HG03432 (cell line): ENCODE data around the gene ATOSA.

Experiments used
- ATAC-seq: cut with Tn5 transposase; IDR thresholded peaks from one replicate; pipeline ENCODE4 v1.9.1; 2021; ENCODE audit warnings: mild to moderate bottlenecking, moderate library complexity; ENCODE audit not compliant: unreplicated experiment

ATOSA gene

DNA sequence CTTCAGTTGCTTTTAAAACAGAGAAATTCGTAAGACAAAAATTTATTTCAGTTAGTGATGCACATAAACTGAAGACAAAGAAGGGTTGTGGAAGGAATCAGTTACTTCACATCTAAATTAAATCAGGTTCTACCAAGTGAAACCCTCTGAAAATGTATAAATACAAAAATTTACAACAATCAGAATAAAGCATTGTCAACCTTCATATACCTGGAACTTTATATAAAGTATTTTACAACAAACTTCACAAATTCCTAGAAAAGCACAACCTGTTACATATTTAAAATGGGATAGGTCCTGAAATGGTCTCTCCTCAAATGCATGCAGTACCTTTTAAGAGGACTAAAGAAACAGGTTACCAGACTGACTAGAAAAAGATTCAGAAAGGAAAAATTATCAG lies 26.9 kb downstream of the ATOSA start:
- peak; percentile 14 for ATAC-seq

DNA sequence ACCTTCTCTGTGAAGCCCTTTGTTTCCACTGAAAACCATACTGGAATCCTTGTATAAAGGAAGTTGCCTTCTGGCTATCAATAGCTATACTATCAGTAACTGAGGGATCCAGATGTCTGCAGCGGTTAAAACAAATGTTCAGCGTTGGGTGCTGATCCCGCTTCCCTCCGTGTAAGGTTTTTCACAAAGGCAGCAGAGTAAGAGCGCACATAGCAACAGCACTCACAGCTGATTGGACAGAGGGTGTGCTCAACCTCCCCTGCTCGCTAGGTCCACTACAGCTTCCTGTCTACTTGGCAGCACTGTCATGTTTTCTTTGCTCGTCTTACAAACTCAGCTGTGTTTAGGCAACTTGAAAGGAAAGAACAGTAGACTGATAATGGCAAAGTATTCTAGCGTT lies 27.3 kb downstream of the ATOSA start:
- peak; percentile 98 for ATAC-seq

DNA sequence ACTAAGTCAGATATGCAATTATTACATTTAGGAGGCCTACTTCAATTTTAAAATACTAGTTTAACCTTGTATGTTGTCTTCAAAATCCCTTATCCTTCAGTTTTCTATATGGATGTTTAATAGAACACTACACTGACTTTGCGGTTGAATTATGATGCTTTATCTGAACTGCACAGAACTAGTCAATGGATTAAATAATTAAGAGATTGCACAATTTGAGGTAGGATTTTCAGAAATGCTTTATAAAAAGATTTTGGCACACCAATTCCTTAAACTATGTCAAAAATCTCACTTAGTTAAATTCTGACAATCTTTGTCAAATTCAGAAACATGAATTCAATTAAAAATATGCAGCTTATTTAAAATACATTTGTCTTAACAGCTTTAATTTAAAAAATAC lies 28.1 kb downstream of the ATOSA start:
- ATAC-seq, result no peak

DNA sequence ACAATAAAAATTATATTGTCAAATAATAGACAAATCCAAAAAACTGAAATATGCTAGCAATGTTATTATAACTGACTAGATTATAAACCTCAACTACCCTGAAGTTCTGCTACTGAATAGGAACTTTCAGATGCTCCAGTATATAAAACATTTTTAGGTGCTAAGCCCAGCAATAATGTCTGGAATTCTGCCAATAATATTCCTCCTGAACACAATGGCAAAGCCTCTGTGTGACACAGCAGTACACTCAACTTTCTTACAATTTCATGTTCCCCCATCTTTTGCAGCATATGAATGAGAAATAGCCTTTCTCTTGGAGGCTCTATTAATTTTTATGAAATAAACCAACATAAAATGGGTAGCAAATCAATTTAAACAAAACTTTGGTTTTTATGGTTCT lies 29.5 kb downstream of the ATOSA start:
- no peak for ATAC-seq

DNA sequence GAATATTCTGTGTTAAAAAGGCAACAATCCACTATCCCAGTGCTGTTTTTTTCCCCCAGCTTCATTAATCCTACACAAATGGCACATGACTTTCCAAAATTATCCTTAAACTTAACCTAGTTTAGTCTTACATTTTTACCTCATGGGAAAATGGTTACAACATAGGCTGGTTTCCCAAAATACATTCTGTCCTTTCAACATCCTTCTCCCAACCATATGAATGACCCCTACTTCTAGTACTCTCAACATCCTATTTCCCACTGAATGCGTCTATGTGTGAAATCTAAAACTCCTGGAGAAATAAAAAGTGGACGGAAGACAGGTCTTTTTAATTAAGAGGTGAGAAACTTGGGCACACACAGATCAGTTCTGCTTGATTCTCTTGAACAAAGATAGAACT lies 33.3 kb downstream of the ATOSA start:
- ATAC-seq, result no peak

DNA sequence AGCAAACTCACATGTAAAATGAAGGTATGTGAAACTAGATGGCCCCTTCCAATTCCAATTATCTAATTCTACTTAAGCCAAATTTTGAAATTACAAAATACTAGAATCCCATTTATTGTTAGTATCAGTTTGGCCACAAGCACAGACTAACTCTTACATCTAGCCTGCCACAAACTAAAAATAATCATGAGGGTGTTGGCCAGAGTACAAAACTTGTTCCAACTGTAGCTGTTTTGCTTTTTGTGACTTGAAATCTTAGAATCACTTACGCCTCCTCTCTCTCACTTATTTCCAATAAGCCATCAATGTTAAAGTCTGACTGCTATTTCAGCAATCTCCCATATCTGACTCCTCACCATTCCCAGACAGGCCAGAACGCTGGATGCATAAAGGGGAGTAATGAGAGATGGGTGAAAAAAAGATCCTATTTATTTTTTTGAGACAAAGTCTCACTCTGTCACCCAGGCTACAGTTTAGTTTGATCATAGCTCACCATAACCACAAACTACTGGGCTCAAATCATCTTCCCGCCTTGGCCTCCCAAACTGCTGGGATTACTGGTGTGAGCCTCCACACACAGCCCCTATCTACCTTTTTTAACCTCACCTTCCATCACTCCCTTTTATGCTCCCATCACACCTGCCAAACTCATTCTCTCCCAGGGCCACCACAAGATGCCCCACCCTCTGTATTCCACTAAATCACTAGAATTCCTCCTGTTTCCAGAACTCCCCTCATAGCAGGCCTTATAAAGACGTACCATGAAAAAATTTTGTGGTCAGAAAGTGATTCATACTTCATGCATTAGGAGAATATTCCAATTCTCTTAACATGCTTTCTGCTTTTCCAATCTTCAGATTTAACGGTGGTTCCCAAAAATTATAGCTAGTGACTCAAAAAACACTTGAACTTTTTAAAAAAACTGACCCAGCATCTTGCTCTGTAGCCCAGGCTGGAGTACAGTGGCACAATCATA lies 36.5 kb downstream of the ATOSA start:
- ATAC-seq, result no peak

DNA sequence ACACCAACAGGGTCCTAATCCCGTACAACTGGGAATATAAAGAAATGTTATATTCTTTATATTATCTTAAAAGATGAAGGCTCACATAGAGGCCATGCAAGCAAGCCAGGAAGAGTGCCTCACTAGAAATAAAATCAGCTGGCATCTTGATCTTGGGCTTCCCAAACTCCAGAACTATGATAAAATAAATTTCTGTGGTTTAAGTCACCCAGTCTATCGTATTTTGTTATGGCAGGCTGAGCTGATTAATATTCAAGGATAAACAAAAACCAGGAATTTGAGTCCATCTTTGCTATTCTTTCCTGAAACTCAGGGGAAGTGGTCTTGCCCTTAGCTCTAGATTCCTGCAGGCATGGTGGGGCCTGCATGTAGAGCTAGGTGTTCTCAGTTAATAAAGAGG lies 42.7 kb downstream of the ATOSA start:
- no peak for ATAC-seq

DNA sequence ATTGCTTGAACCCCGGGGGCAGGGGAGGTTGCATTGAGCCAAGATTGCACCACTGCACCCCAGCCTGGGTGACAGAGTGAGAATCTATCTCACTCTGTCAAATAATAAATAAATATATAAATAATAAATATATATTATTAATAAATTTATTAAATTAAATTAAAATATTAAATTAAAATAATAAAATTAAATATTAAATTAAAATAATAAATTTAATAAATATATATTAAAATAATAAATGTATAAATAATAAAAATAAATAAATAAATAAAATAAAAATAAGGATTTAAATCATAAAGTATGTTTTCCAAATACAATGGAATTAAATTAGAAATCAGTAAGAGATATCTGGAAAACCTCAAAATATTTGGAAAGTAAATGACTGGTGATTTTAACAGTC lies 43.3 kb downstream of the ATOSA start:
- no peak for ATAC-seq
